A673 (cell line): ENCODE results near the gene PRG3. TPM values are rescaled to one million over a fixed set of nuclear protein-coding genes. Genes with fewer than 3 reads are reported as not detected.

ENCODE experiments used
- BruUV-seq: library from RNA; stranded (reverse); fragments of 400-500 nt; replicated peaks from 2 replicates; lab custom pipeline; 2021; lab: Mats Ljungman, UMichigan
- CTCF ChIA-PET: fragments of 300-600 bp; sonication (Branson Sonifier 250); formaldehyde crosslinking; loops from one replicate; lab custom pipeline; 2022; ENCODE audit warnings: antibody characterized with exemption; lab: Charles Lee
- POLR2A ChIA-PET: fragments of 300-600 bp; sonication (Branson Sonifier 250); formaldehyde crosslinking; loops from one replicate; lab custom pipeline; 2022; ENCODE audit warnings: antibody characterized with exemption; ENCODE audit not compliant: low non-redundant PET; lab: Charles Lee
- DNase-seq: peaks from one replicate; pipeline ENCODE4 v3.0.0-alpha.2; 2015; ENCODE audit warnings: low spot score
- H3K27ac ChIP-seq: fragments of 200-600 bp; sonication (generic); 2 replicates; pipeline ENCODE4 v1.5.1; 2016; ENCODE audit warnings: mixed run types, low read depth, mild to moderate bottlenecking, mixed read lengths, antibody characterized with exemption, low read length; ENCODE audit not compliant: poor library complexity, severe bottlenecking
- H3K27me3 ChIP-seq: fragments of 200-600 bp; sonication (generic); replicated peaks from 2 replicates; pipeline ENCODE4 v1.6.1; 2017; ENCODE audit warnings: mixed run types, low read depth, mild to moderate bottlenecking, mixed read lengths, antibody characterized with exemption, low read length; ENCODE audit not compliant: insufficient read depth, poor library complexity
- H3K36me3 ChIP-seq: fragments of 200-600 bp; sonication (generic); 2 replicates; pipeline ENCODE4 v1.6.1; 2016; ENCODE audit warnings: mixed run types, mild to moderate bottlenecking, mixed read lengths, antibody characterized with exemption, low read length; ENCODE audit not compliant: insufficient read depth, poor library complexity, severe bottlenecking
- H3K4me1 ChIP-seq: fragments of 200-600 bp; sonication (generic); 2 replicates; pipeline ENCODE4 v1.6.1; 2017; ENCODE audit warnings: mixed run types, mild to moderate bottlenecking, mixed read lengths, antibody characterized with exemption, low read length; ENCODE audit not compliant: insufficient read depth, poor library complexity, severe bottlenecking
- H3K4me3 ChIP-seq: fragments of 200-600 bp; sonication (generic); 2 replicates; pipeline ENCODE4 v1.5.1; 2016; ENCODE audit warnings: low read depth, mixed run types, mild to moderate bottlenecking, mixed read lengths, low read length; ENCODE audit not compliant: poor library complexity, severe bottlenecking
- H3K9me3 ChIP-seq: fragments of 200-600 bp; sonication (generic); 2 replicates; pipeline ENCODE4 v1.6.1; 2016; ENCODE audit warnings: mixed run types, low read depth, mild to moderate bottlenecking, mixed read lengths, antibody characterized with exemption, low read length; ENCODE audit not compliant: poor library complexity, severe bottlenecking
- CTCF ChIP-seq: fragments of 300-800, 200-600 bp; sonication (generic); conservative IDR thresholded peaks from 2 replicates; pipeline ENCODE4 v1.5.1; 2017; ENCODE audit warnings: low read depth, mild to moderate bottlenecking, antibody characterized with exemption, low read length, moderate library complexity, mixed read lengths
- EZH2 ChIP-seq: fragments of 200-600 bp; sonication (generic); IDR thresholded peaks from 2 replicates; pipeline ENCODE4 v1.6.1; 2017; ENCODE audit warnings: borderline replicate concordance, low read depth, mild to moderate bottlenecking, mixed read lengths, antibody characterized with exemption, low read length; ENCODE audit not compliant: poor library complexity, severe bottlenecking
- intact Hi-C: fragments of 100-400 bp; cut with micrococcal nuclease; formaldehyde crosslinking; loops from one replicate; pipeline ENCODE4 v1.10.0; 2022; ENCODE audit not compliant: unreplicated experiment
- total RNA-seq: library from RNA; stranded (reverse); gene quantifications from 2 replicates; pipeline ENCODE4 v1.2.3, GENCODE V29; 2021

PRG3 gene
- total RNA-seq, 1 experiment from 2014 or later: not detected

- TF ChIP-seq EZH2: no peak
- TF ChIP-seq CTCF: no peak
- intact Hi-C loops: no loop called here
- no peak overlapping the region for H3K27ac ChIP-seq
- no peaks in the 10 kb centered on the region for H3K9me3 ChIP-seq
- CTCF ChIA-PET: no interaction called here
- no peaks in the 10 kb centered on the region for H3K4me1 ChIP-seq
- H3K36me3 ChIP-seq: peaks cover 33% of the 10 kb centered on the region
- POLR2A ChIA-PET: no interaction called here
- no peaks in the 10 kb centered on the region for H3K27me3 ChIP-seq
- H3K4me3 ChIP-seq: no peak overlapping the region
- no TSS peak for BruUV-seq
- DNase-seq: no peak
Observed at GRCh38 chr11:57407941-57408475, 27.1 kb upstream of the PRG3 start.

- DNase-seq: no peak
- H3K9me3 ChIP-seq: no peaks in the 10 kb centered on the region
- H3K4me1 ChIP-seq: no peaks in the 10 kb centered on the region
- H3K27me3 ChIP-seq: no peaks in the 10 kb centered on the region
- H3K27ac ChIP-seq: no peak overlapping the region
- peaks cover 29% of the 10 kb centered on the region for H3K36me3 ChIP-seq
- BruUV-seq: TSS peak; percentile 89
- no peak overlapping the region for H3K4me3 ChIP-seq
- ChIA-PET CTCF (no interaction called here), POLR2A (interaction anchor here (0.6 kb wide), 1 partner anchor 194 kb away, joined by 3 read pairs; no protein-coding TSS in a partner anchor)
- TF ChIP-seq CTCF: no peak
- no peak for TF ChIP-seq EZH2
- intact Hi-C loops: no loop called here
Observed at GRCh38 chr11:57407010-57407920, 26.3 kb upstream of the PRG3 start.

GRCh38 chr11:57406337-57406904 is 25.5 kb upstream of the PRG3 start:
- ChIA-PET CTCF (no interaction called here), POLR2A (interaction anchor here (0.6 kb wide), 1 partner anchor 193 kb away, joined by 3 read pairs; no protein-coding TSS in a partner anchor)
- DNase-seq: no peak
- BruUV-seq: no TSS peak
- TF ChIP-seq EZH2 (no peak), CTCF (no peak)
- H3K27ac ChIP-seq: no peak overlapping the region
- no peak overlapping the region for H3K4me3 ChIP-seq
- no peaks in the 10 kb centered on the region for H3K9me3 ChIP-seq
- peaks cover 24% of the 10 kb centered on the region for H3K36me3 ChIP-seq
- intact Hi-C loops: no loop called here
- H3K27me3 ChIP-seq: no peaks in the 10 kb centered on the region
- H3K4me1 ChIP-seq: no peaks in the 10 kb centered on the region
